Measurements from ENCODE around the gene OR4K5. TPM values are rescaled to one million over a fixed set of nuclear protein-coding genes. Genes with fewer than 3 reads are reported as not detected.

Gene OR4K5, protein sequence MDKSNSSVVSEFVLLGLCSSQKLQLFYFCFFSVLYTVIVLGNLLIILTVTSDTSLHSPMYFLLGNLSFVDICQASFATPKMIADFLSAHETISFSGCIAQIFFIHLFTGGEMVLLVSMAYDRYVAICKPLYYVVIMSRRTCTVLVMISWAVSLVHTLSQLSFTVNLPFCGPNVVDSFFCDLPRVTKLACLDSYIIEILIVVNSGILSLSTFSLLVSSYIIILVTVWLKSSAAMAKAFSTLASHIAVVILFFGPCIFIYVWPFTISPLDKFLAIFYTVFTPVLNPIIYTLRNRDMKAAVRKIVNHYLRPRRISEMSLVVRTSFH
- total RNA-seq: not detected

- ATAC-seq (no peak), DNase-seq (ENCODE audit: low spot score) (no peak)
- Mint-ChIP-seq H3K27me3 (no peaks in the 10 kb centered on the region), H3K36me3 (no peaks in the 10 kb centered on the region), H3K4me1 (ENCODE audit: low read depth in 2 of 2) (no peaks in the 10 kb centered on the region), H3K4me3 (no peak within 1 kb of the TSS), H3K9me3 (no peaks in the 10 kb centered on the region), H3K27ac (no peak within 1 kb of the TSS)
Observed at GRCh38 chr14:19920021-19920657, at the start of gene OR4K5. Gene OR4K5, plus strand, starts transcription at chr14:19920607. Its CDS starts 0 bp downstream, at chr14:19920607.

- no peaks in the 10 kb centered on the region for H3K36me3 Mint-ChIP-seq
- ATAC-seq (no peak), DNase-seq (ENCODE audit: low spot score) (no peak)
- H3K27ac Mint-ChIP-seq: no peak overlapping the region
- H3K9me3 Mint-ChIP-seq: no peaks in the 10 kb centered on the region
- H3K27me3 Mint-ChIP-seq: no peaks in the 10 kb centered on the region
- H3K4me1 Mint-ChIP-seq (ENCODE audit: low read depth in 2 of 2): no peaks in the 10 kb centered on the region
- H3K4me3 Mint-ChIP-seq: no peak overlapping the region
Observed at GRCh38 chr14:19873178-19873577, 47.2 kb upstream of the OR4K5 start.

- no peaks in the 10 kb centered on the region for H3K4me1 Mint-ChIP-seq (ENCODE audit: low read depth in 2 of 2)
- DNase-seq (ENCODE audit: low spot score) (no peak), ATAC-seq (no peak)
- H3K9me3 Mint-ChIP-seq: no peaks in the 10 kb centered on the region
- no peaks in the 10 kb centered on the region for H3K27me3 Mint-ChIP-seq
- no peaks in the 10 kb centered on the region for H3K36me3 Mint-ChIP-seq
- no peak within 1 kb of the TSS for H3K4me3 Mint-ChIP-seq
- no peak within 1 kb of the TSS for H3K27ac Mint-ChIP-seq
Observed at GRCh38 chr14:19874842-19875241, 45.6 kb upstream of the OR4K5 start, which contains the start of gene OR4K2. Gene OR4K2, plus strand, starts transcription at chr14:19875142. Its CDS starts 1,126 bp downstream, at chr14:19876268.

DNA sequence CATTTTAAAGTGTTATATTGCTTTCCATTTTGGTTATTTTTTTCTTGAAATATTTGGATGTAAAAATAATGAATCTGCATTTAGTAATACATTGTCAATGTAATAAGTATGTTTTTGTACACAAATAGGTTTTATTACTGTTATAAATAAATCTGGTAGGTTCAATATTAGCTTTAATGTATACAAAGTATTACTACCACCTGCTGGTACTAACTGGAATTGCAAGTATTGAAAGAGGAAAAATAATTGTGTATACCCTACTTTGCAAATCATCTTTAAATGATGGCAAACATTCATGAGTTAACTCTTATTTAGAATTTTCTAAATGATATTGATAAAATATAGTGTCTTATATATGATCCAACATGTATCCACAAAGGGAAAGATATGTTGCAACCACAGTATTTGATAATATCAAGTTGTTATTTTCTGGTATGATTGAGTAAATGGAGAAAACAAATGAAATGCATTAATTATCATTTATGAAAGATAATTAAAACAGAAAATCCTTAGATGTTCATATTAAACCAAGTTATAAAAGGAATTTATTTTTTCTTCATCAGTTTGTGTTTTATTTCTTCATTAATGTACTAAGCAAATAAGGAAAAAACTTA lies 42.3 kb upstream of the OR4K5 start:
- DNase-seq (ENCODE audit: low spot score) (no peak), ATAC-seq (no peak)
- no peaks in the 10 kb centered on the region for H3K9me3 Mint-ChIP-seq
- H3K36me3 Mint-ChIP-seq: no peaks in the 10 kb centered on the region
- H3K4me3 Mint-ChIP-seq: no peak overlapping the region
- no peaks in the 10 kb centered on the region for H3K4me1 Mint-ChIP-seq (ENCODE audit: low read depth in 2 of 2)
- H3K27me3 Mint-ChIP-seq: no peaks in the 10 kb centered on the region
- no peak overlapping the region for H3K27ac Mint-ChIP-seq

DNA sequence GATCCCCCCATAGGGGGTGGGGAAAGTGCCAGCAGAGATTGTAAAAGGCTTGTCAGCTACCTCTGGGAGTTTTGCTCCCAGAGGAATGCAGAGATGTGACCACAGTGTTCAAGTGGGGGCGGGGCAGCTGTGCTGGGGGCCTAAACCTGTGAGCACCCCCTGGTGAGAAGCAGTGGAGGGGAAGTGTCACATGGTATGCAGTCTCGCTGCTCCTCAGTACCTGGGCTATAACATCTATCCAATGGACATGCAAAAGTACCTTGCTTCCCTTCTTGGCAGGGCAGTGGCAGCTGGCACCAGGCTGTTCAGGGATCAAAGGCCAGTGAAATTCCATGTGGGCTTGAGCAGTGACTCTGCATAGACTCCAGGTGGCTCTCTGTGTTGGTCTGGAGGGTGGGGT lies 25.1 kb upstream of the OR4K5 start:
- ATAC-seq (peak in 1 of 2 donors; percentile 28), DNase-seq (ENCODE audit: low spot score) (no peak)
- Mint-ChIP-seq H3K4me3 (no peak overlapping the region), H3K27ac (no peak overlapping the region), H3K9me3 (peaks cover 9% of the 10 kb centered on the region), H3K4me1 (ENCODE audit: low read depth in 2 of 2) (no peaks in the 10 kb centered on the region), H3K27me3 (no peaks in the 10 kb centered on the region), H3K36me3 (peaks cover 7% of the 10 kb centered on the region)

GRCh38 chr14:19900999-19901398 lies 19.4 kb upstream of the OR4K5 start:
- Mint-ChIP-seq H3K4me1 (ENCODE audit: low read depth in 2 of 2) (no peaks in the 10 kb centered on the region), H3K27me3 (no peaks in the 10 kb centered on the region), H3K36me3 (peaks cover 7% of the 10 kb centered on the region), H3K27ac (no peak overlapping the region), H3K9me3 (peaks cover 14% of the 10 kb centered on the region), H3K4me3 (no peak overlapping the region)
- no peak for DNase-seq (ENCODE audit: low spot score)
- no peak for ATAC-seq

GRCh38 chr14:19902409-19902808 lies 18.0 kb upstream of the OR4K5 start:
- no peak overlapping the region for H3K27ac Mint-ChIP-seq
- H3K4me3 Mint-ChIP-seq: no peak overlapping the region
- H3K4me1 Mint-ChIP-seq (ENCODE audit: low read depth in 2 of 2): no peaks in the 10 kb centered on the region
- H3K9me3 Mint-ChIP-seq: peaks cover 7% of the 10 kb centered on the region
- no peaks in the 10 kb centered on the region for H3K27me3 Mint-ChIP-seq
- no peak for ATAC-seq
- no peaks in the 10 kb centered on the region for H3K36me3 Mint-ChIP-seq
- no peak for DNase-seq (ENCODE audit: low spot score)

DNA sequence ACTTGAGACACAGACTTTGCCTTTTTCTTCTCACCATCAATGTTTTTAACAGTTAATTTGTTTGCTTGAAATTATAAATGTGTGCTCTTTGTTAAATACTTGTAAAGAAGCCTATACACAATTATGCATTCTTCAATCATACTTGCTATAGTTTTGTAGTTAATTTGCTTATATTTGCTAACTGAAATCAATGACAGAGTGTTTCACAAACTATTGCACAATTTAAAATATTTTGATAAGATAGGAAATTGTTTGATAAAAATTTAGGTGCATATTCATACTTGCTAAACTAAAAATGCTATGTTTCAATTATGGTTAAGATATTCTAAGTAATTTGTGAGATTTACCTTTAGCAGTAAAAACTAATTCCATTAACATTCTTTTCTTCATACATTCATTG lies 13.7 kb upstream of the OR4K5 start:
- peaks cover 11% of the 10 kb centered on the region for H3K9me3 Mint-ChIP-seq
- no peaks in the 10 kb centered on the region for H3K36me3 Mint-ChIP-seq
- H3K4me1 Mint-ChIP-seq (ENCODE audit: low read depth in 2 of 2): no peaks in the 10 kb centered on the region
- H3K27ac Mint-ChIP-seq: no peak overlapping the region
- H3K27me3 Mint-ChIP-seq: no peaks in the 10 kb centered on the region
- no peak overlapping the region for H3K4me3 Mint-ChIP-seq
- DNase-seq (ENCODE audit: low spot score) (no peak), ATAC-seq (no peak)

- no peak overlapping the region for H3K4me3 Mint-ChIP-seq
- H3K27ac Mint-ChIP-seq: no peak overlapping the region
- peaks cover 12% of the 10 kb centered on the region for H3K9me3 Mint-ChIP-seq
- DNase-seq (ENCODE audit: low spot score) (no peak), ATAC-seq (no peak)
- no peaks in the 10 kb centered on the region for H3K4me1 Mint-ChIP-seq (ENCODE audit: low read depth in 2 of 2)
- no peaks in the 10 kb centered on the region for H3K27me3 Mint-ChIP-seq
- H3K36me3 Mint-ChIP-seq: no peaks in the 10 kb centered on the region
Observed at GRCh38 chr14:19911114-19911513, 9.3 kb upstream of the OR4K5 start.

GRCh38 chr14:19917243-19917642 lies 3.2 kb upstream of the OR4K5 start:
- Mint-ChIP-seq H3K27me3 (no peaks in the 10 kb centered on the region), H3K27ac (no peak overlapping the region), H3K4me3 (no peak overlapping the region), H3K36me3 (no peaks in the 10 kb centered on the region), H3K9me3 (no peaks in the 10 kb centered on the region), H3K4me1 (ENCODE audit: low read depth in 2 of 2) (no peaks in the 10 kb centered on the region)
- no peak for ATAC-seq
- DNase-seq (ENCODE audit: low spot score): no peak

DNA sequence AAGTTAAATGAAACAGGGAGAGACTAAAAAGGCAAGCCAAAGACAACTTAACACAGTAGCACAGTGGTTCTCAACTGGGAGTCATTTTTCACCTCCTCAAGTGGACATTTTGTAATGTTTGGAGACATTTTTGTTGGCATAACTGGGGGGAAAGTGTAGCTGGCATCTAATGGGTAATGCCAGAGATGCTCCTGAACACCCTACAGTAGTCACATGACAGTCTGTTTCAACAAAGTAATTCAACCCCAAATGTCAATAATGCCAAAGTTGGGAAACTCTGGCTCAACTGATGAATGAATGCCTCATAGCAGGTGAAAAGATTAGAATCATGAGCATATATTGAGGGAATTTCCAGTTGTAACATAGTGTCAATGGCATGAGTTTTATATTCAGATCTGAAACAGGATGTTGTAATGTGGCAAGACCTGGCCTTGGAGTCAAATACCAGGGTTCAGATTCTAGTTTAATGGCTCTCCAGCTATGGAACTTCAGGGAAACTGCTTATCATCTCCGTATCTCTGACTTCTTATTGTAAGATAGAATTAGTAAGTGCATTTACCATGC lies 2.4 kb upstream of the OR4K5 start:
- H3K27me3 Mint-ChIP-seq: no peaks in the 10 kb centered on the region
- H3K4me3 Mint-ChIP-seq: no peak overlapping the region
- no peaks in the 10 kb centered on the region for H3K4me1 Mint-ChIP-seq (ENCODE audit: low read depth in 2 of 2)
- no peaks in the 10 kb centered on the region for H3K36me3 Mint-ChIP-seq
- no peak overlapping the region for H3K27ac Mint-ChIP-seq
- ATAC-seq (no peak), DNase-seq (ENCODE audit: low spot score) (no peak)
- H3K9me3 Mint-ChIP-seq: no peaks in the 10 kb centered on the region

DNA sequence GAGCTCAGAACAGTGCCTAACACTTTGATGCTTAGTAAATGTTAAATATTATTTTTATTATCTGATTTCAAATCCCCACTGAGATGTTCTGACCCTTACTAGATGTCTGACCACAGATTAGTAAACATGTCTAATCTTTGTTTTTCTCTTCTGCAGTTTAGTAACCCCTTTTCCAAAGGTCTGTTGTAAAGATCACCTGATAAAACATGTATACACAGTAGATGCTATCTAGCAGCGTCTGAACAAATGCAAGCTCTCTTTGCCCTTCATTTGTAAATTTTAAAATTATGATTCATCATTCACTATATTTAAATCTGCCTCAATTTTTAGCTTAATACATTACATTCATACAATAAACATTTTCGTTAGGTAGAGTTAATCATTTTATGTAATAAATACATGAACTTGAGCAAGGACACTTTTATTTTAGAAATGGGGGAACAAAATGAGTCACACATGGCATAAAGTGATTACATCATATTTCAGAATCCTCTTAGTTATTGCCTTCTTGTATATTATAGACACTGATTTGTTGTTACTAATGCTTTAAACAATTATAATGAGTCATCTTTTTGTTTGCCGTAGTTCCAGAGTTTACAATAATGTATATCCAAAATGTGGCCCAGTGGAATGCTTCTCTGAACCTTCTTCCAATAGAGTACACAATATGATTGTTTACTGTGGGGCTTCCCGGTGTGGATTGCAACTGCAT lies 1.7 kb upstream of the OR4K5 start:
- Mint-ChIP-seq H3K4me1 (ENCODE audit: low read depth in 2 of 2) (no peaks in the 10 kb centered on the region), H3K9me3 (no peaks in the 10 kb centered on the region), H3K27ac (no peak overlapping the region), H3K27me3 (no peaks in the 10 kb centered on the region), H3K36me3 (no peaks in the 10 kb centered on the region), H3K4me3 (no peak overlapping the region)
- DNase-seq (ENCODE audit: low spot score) (no peak), ATAC-seq (no peak)

DNA sequence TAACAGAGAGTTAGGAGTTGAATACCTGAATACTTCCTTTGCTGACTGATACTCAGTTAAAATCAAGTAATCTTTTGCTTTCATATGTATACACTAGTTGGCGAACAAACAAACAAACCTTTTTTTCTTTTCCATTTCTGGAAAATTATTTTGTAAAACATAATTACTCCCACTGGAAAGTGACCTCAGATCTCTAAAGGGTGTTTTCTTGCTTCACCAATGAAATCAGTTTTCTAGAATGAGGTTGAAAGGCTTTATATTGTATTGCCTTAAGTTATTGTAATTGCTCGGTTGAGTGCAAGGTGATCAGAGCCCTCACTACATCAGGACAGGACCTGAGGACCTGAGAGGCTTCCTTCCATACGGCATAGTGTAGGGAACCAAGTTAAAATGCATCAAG lies 10.2 kb downstream of the OR4K5 start, which contains the start of gene OR4K1:
TSS of gene OR4K1 (plus strand) at position 301 of the 400 bp plus-strand sequence. CDS start 4,750 bp downstream, outside the sequence.
- Mint-ChIP-seq H3K4me1 (ENCODE audit: low read depth in 2 of 2) (no peaks in the 10 kb centered on the region), H3K9me3 (peaks cover 9% of the 10 kb centered on the region), H3K27me3 (no peaks in the 10 kb centered on the region), H3K36me3 (no peaks in the 10 kb centered on the region), H3K4me3 (no peak within 1 kb of the TSS), H3K27ac (no peak within 1 kb of the TSS)
- DNase-seq (ENCODE audit: low spot score) (no peak), ATAC-seq (no peak)

Measured in natural killer cell treated with Interleukin-12 subunit alpha and Interleukin-12 subunit beta and Interleukin-15 and Interleukin-18, amount 100 ng/mL, for 72 hours (primary cell).